Fibroblast of pulmonary artery (primary cell): ENCODE results near the gene MAGI1.

Experiments used
- DNase-seq: peaks from one replicate; pipeline ENCODE4 v3.0.0-alpha.2; 2010; ENCODE audit warnings: low read depth
- H3K4me3 ChIP-seq: replicated peaks from 2 replicates; pipeline ENCODE4 v1.5.1; 2011; ENCODE audit warnings: low read depth, mild to moderate bottlenecking, control low read depth, low read length, moderate library complexity
- CTCF ChIP-seq: IDR thresholded peaks from 2 replicates; pipeline ENCODE4 v1.5.1; 2011; ENCODE audit warnings: mild to moderate bottlenecking, control low read depth, low read length, inconsistent platforms; ENCODE audit errors: missing control alignments

The MAGI1 gene

GRCh38 chr3:65492249-65492648 lies 546.5 kb downstream of the MAGI1 start:
- DNase-seq, result no peak
- no peak overlapping the region for H3K4me3 ChIP-seq
- TF ChIP-seq CTCF, result no peak

GRCh38 chr3:65490114-65490513 lies 548.6 kb downstream of the MAGI1 start:
- H3K4me3 ChIP-seq, result no peak overlapping the region
- no peak for TF ChIP-seq CTCF
- no peak for DNase-seq

DNA sequence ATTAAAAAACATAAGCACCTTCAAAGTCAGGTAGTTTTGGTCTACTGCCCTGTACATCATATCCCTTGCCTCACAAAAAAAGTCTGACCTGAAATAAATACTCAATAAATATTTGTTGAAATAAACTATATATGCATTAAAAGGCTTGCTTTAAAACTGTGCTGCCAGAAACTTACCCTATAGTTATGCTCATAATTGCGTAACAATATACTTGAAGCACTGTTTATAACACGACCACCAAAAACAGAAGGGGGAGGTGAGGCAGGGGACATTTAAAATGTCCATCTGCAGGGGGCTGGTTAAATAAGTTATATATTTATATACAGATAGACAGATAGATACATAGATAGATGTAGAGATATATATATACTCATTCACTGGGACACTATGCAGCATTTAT lies 549.5 kb downstream of the MAGI1 start:
- no peak for DNase-seq
- no peak overlapping the region for H3K4me3 ChIP-seq
- TF ChIP-seq CTCF, result no peak

- no peak for DNase-seq
- H3K4me3 ChIP-seq, result no peak overlapping the region
- TF ChIP-seq CTCF, result no peak
Measured at GRCh38 chr3:65485826-65486469, 552.8 kb downstream of the MAGI1 start.

GRCh38 chr3:65484964-65485363 lies 553.8 kb downstream of the MAGI1 start:
- no peak for TF ChIP-seq CTCF
- no peak for DNase-seq
- no peak overlapping the region for H3K4me3 ChIP-seq

GRCh38 chr3:65483480-65483879 lies 555.2 kb downstream of the MAGI1 start:
- DNase-seq, result peak; percentile 41
- no peak overlapping the region for H3K4me3 ChIP-seq
- TF ChIP-seq CTCF, result no peak

GRCh38 chr3:65483011-65483410 lies 555.7 kb downstream of the MAGI1 start:
- H3K4me3 ChIP-seq, result no peak overlapping the region
- no peak for TF ChIP-seq CTCF

More at GRCh38 chr3:65483011-65483410, 555.7 kb downstream of the MAGI1 start:
- DNase-seq, result no peak
